GM18861 (cell line): ENCODE data around the gene HRG.

ENCODE experiments used
- ATAC-seq: cut with Tn5 transposase; IDR thresholded peaks from one replicate; pipeline ENCODE4 v1.9.1; 2021; ENCODE audit not compliant: unreplicated experiment

HRG gene

DNA sequence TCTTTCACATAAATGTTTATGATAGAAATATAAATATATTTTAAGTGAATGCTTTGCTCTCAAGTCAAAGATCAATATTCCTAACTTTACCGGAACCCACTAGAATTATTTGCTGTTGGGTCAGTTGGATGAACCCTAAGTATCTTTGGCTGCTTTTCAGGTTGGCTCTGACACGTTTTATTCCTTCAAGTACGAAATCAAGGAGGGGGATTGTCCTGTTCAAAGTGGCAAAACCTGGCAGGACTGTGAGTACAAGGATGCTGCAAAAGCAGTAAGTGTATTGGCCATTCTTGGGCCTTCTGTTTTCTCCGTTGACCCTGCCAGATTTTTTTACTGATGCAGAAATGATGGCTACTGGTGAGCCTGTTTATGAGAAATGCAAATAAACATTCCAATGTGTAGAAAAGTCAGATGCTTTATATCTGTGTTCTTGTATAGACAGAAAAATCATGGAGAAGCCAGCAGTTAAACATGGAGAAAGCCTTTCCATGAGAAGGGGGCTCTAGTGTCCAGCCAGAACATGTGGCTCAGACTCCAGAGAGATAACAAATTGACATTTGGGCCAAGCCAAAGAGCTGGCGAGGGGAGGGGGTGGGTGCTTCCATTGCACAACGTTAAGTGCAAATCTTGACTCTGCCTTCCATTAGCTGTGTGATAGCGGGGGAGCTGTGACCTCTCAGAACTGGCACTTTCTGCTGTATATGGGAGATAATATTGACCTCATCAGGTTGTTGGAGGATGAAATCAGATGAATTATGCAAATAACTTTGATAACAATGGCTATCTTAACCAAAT, 54.3 kb downstream of the HRG start:
- no peak for ATAC-seq

DNA sequence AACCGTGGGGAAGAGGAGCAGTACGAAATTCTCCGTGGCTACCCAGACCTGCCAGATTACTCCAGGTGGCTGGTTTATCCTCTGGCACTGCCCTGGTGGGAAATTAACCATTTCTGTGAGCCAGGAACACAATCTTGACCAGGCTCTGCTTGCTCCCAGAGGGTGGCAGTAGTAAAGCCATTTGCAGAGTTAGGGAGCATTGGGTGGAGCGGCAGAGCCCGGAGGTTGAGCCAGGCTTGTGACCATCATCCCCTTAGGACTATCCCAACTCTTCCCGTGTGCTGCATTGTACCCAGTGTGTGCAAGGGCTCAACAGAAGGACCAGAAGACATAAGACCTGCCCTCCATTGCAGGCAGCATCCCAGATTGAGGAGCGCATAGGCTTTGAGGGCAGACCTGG, 56.6 kb downstream of the HRG start:
- no peak for ATAC-seq

- no peak for ATAC-seq
These were observed 59.1 kb downstream of the HRG start for GRCh38 chr3:186724911-186725310.
